Choroid plexus epithelial cell (primary cell): ENCODE measurements around the gene COG5.

Experiments
- DNase-seq: peaks from one replicate; pipeline ENCODE4 v3.0.0-alpha.2; 2010; ENCODE audit warnings: low read depth
- H3K4me3 ChIP-seq: 2 replicates; pipeline ENCODE4 v1.5.1; 2011; ENCODE audit warnings: low read depth, mild to moderate bottlenecking, control low read depth, low read length, moderate library complexity
- CTCF ChIP-seq: conservative IDR thresholded peaks from 2 replicates; pipeline ENCODE4 v1.5.1; 2011; ENCODE audit warnings: low read depth, mild to moderate bottlenecking, control low read depth, inconsistent platforms, low read length, moderate library complexity

Gene COG5

GRCh38 chr7:107435749-107436148, 128.0 kb downstream of the COG5 start:
- no peak overlapping the region for H3K4me3 ChIP-seq
- no peak for DNase-seq
- no peak for TF ChIP-seq CTCF

- no peak for DNase-seq
- no peak for TF ChIP-seq CTCF
- H3K4me3 ChIP-seq: no peak overlapping the region
Measured at GRCh38 chr7:107432261-107432660, 131.5 kb downstream of the COG5 start.

- no peak for TF ChIP-seq CTCF
- no peak for DNase-seq
- H3K4me3 ChIP-seq: no peak overlapping the region
Measured at GRCh38 chr7:107430057-107430456, 133.7 kb downstream of the COG5 start.

GRCh38 chr7:107428642-107429041, 135.1 kb downstream of the COG5 start:
- no peak for TF ChIP-seq CTCF
- DNase-seq: no peak
- H3K4me3 ChIP-seq: no peak overlapping the region

- no peak for DNase-seq
- TF ChIP-seq CTCF: no peak
- H3K4me3 ChIP-seq: no peak overlapping the region
Measured at GRCh38 chr7:107427462-107427861, 136.3 kb downstream of the COG5 start.

GRCh38 chr7:107414198-107414597, 149.5 kb downstream of the COG5 start:
- TF ChIP-seq CTCF: no peak
- H3K4me3 ChIP-seq: no peak overlapping the region
- DNase-seq: no peak

GRCh38 chr7:107408349-107408748, 155.4 kb downstream of the COG5 start:
- DNase-seq: no peak
- H3K4me3 ChIP-seq: no peak overlapping the region
- no peak for TF ChIP-seq CTCF
